Activated naive CD8-positive, alpha-beta T cell treated with anti-CD3 and anti-CD28 coated beads for 36 hours (primary cell): ENCODE data around the gene CEBPZ. TPM values are rescaled to one million over a fixed set of nuclear protein-coding genes. Genes with fewer than 3 reads are reported as not detected.

Source experiments
- DNase-seq: peaks from one replicate; pipeline ENCODE4 v3.0.0; 2021
- H3K27ac Mint-ChIP-seq: one replicate; pipeline ENCODE4 v1.8.0; 2022; ENCODE audit warnings: mild to moderate bottlenecking, moderate library complexity, mixed read lengths
- H3K27me3 Mint-ChIP-seq: one replicate; pipeline ENCODE4 v1.8.0; 2022; ENCODE audit warnings: mild to moderate bottlenecking, mixed read lengths
- H3K36me3 Mint-ChIP-seq: one replicate; pipeline ENCODE4 v1.8.0; 2021; ENCODE audit warnings: mild to moderate bottlenecking, mixed read lengths
- H3K4me1 Mint-ChIP-seq: one replicate; pipeline ENCODE4 v1.8.0; 2021; ENCODE audit warnings: mixed read lengths
- H3K4me3 Mint-ChIP-seq: one replicate; pipeline ENCODE4 v1.8.0; 2022; ENCODE audit warnings: mild to moderate bottlenecking, moderate library complexity, mixed read lengths
- H3K9me3 Mint-ChIP-seq: one replicate; pipeline ENCODE4 v1.8.0; 2022; ENCODE audit warnings: mixed read lengths
- total RNA-seq, 2 experiments: library from RNA; stranded (reverse); gene quantifications; one replicate each; pipeline ENCODE4 v1.2.3, GENCODE V29; 2021

Gene CEBPZ
- total RNA-seq, 2 experiments from 2014 or later = 102 to 119 TPM

DNA sequence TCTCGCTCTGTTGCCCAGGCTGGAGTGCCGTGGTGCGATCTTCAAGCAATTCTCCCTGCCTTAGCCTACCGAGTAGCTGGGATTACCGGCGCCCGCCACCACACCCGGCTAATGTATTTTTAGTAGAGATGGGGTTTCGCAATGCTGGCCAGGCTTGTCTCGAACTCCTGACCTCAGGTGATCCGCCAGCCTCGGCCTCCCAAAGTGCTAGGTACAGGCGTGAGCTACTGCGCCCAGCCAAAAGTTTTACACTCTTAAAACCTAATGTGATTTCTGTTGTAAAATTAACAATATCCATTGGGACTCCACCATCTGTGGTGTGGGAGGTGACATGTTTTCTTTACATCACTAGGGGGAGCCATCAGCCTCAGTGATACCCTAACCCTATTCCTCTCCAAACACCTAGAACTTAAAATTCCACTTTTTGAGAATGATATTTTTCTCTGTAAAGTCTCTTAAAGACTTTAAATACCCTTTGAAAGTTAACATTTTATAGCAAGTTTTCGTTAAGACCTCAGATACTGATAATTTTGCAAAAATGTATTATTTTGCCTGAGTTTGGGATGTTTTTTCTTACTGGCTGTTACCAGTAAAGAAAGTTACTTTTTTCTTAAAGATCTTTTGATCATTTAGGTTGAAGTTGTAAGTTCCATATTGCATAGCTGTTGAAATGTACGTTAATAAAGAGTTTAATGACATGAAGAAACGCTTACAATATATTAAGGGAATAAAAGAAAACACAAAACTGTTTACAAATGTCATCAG is 63.0 kb downstream of the CEBPZ start:
- H3K4me3 Mint-ChIP-seq = no peak overlapping the region
- no peak overlapping the region for H3K27ac Mint-ChIP-seq
- H3K4me1 Mint-ChIP-seq = no peaks in the 10 kb centered on the region
- DNase-seq = peak; percentile 22
- peaks cover 9% of the 10 kb centered on the region for H3K36me3 Mint-ChIP-seq
- peaks cover 16% of the 10 kb centered on the region for H3K9me3 Mint-ChIP-seq
- H3K27me3 Mint-ChIP-seq = no peaks in the 10 kb centered on the region

DNA sequence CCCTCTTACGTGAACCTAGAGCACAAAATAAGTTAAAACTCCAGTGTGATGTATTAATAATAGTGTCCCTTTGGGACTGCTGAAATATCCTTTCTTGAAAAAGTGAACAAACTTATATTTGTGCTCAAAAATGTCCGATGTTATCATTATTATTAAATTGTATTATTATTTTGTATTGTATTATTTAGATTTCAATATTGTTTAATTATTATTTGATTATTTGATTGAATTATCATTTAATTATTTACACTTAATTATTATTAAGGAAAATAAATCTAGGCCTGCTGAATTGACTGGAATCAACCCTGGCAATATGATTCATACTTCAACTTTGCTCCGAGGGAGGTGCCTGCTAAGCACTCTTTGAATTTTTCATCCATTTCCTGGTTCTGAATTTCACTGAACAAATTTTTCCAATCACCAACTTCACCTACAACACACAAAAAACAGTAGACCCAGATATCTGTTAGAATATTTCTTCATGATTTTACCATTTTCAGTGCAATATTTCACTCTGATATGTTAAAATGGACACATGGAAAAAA is 63.7 kb downstream of the CEBPZ start:
- H3K27me3 Mint-ChIP-seq = no peaks in the 10 kb centered on the region
- H3K9me3 Mint-ChIP-seq = peaks cover 16% of the 10 kb centered on the region
- H3K4me1 Mint-ChIP-seq = no peaks in the 10 kb centered on the region
- H3K27ac Mint-ChIP-seq = no peak overlapping the region
- H3K36me3 Mint-ChIP-seq = peaks cover 9% of the 10 kb centered on the region
- no peak overlapping the region for H3K4me3 Mint-ChIP-seq
- no peak for DNase-seq

DNA sequence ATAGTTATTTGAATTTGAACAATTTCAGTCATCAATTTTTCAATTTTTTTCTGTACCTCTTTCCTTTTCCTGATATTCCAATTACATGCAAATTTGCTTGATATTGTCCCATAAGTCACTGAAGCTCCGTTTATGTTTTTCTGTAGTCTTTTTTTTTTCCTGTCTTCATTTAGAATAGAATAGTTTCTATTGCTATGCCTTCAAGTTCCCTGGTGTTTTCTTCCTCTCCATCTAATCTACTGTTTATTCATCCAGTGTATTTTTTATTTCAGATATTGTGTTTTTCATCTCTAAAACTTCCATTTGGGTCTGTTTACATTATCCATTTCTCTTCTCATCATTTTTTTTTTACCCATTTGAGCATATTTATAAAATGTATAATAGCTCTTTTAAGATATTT is 66.6 kb downstream of the CEBPZ start:
- Mint-ChIP-seq H3K27ac (no peak overlapping the region), H3K4me1 (no peaks in the 10 kb centered on the region), H3K4me3 (no peak overlapping the region), H3K27me3 (no peaks in the 10 kb centered on the region), H3K9me3 (peaks cover 16% of the 10 kb centered on the region), H3K36me3 (peaks cover 9% of the 10 kb centered on the region)
- DNase-seq = no peak

DNA sequence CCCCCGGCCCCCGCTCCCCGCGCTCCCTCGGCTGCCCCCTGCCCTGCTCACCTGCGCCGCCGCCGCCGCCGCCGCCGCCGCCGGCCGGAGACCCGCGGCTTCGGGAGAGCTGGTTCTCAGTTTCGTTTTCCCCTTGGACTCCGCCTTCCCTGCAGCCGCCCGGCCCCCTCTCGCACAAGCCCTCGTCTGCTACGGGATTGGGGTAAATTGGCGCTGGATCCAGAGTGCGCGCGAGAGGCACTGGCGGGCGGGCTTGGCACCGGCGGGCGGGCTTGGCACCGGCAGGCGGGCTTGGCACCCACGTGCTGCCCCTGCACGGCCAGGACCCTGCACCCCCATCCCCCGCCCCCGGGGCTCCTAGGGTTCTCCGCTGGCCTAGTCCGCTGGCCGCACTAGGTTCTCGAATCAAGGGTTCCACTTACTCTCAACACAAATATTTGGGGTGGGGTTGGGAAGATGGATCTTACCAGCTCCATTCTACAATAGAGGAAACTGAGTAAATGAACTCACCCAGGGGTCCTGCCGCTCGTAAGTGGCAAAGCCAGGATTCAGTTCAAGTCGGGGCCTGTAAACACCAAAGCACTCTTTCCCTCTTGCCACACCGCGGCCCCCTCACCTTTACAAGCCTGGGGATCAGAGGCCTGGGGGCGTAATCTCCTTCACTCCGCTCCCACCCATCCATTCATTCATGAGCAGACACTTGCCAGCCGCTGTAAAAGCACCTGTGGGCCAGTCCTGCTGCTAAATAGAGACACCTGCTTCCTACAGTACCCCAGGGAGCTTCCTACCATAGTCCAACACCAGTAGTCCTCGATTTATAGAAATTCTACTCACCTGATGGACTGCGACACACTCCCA is 74.3 kb downstream of the CEBPZ start, which contains the start of gene EIF2AK2:
Gene EIF2AK2 (minus strand): TSS at position 124 of the 858 bp plus-strand sequence. CDS start 9,174 bp downstream, outside the sequence.
- Mint-ChIP-seq H3K27ac (peak within 1 kb of the TSS; percentile 95), H3K27me3 (no peaks in the 10 kb centered on the region), H3K4me1 (peaks cover 38% of the 10 kb centered on the region), H3K36me3 (peaks cover 37% of the 10 kb centered on the region), H3K4me3 (peak within 1 kb of the TSS; percentile 93), H3K9me3 (peaks cover 8% of the 10 kb centered on the region)
- DNase-seq = peak; percentile 89

DNA sequence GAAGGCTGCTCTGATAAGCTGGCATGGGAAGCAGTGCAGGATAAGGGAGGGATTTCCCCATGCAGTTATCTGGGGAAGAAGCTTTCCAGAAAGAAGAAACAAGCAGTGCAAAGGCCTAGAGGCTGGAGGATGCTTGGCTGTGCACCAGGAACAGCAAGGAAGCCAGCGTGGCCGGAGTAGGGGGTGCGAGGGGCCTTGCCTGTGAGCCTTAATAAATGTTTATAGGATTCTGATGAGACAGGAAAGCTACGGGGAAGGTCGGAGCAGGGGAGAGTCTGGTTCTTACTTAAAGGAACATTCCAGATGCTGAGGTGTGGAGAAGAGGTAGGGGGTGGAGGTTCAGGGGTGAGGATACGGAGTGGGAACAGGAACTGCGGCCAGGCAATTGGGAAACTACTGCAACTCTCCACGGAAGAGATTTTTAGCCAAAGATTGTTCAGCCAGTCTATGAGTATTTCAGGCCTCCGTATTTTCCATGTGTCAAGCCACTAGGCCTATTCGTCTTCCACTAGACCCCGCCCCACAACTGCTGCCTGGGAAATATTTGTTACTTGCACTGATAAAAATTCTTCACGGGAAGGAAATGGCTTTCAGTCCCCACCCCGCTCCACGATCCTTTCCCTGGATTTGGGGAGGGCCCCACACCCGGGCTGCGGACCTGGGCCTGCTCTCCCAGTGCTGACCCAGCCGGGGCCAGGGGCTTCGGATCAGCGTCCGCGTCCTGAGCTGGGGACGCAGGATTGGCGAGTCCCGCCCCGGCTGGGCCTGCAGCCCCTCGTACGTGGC is 75.1 kb downstream of the CEBPZ start:
- H3K4me1 Mint-ChIP-seq = peaks cover 44% of the 10 kb centered on the region
- no peak for DNase-seq

DNA sequence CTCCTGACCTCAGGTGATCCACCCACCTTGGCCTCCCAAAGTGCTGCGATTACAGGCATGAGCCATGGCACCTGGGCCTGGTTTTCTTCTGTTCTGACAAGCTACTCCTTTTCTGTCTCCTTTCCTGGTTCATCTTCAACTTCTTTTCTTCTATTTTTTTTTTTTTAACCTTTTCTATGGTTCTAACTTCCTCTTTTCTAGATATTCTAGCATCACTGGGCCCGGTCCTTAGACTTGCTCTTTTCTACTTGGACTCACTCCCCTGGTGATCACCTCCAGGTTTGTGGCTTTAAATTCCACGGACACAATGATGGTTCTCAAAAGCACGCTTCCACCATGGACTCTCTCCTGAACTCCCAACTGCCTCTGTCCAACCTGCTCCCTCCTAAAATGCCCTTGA is 76.6 kb downstream of the CEBPZ start:
- no peak overlapping the region for H3K4me3 Mint-ChIP-seq
- peak overlapping the region; percentile 0 for H3K27ac Mint-ChIP-seq
- H3K36me3 Mint-ChIP-seq = peaks cover 42% of the 10 kb centered on the region

More for the DNA sequence above, 75.1 kb downstream of the CEBPZ start:
- H3K27me3 Mint-ChIP-seq = no peaks in the 10 kb centered on the region
- H3K9me3 Mint-ChIP-seq = peaks cover 8% of the 10 kb centered on the region
- H3K36me3 Mint-ChIP-seq = peaks cover 42% of the 10 kb centered on the region
- peak overlapping the region; percentile 90 for H3K27ac Mint-ChIP-seq
- H3K4me3 Mint-ChIP-seq = peak overlapping the region; percentile 93

DNA sequence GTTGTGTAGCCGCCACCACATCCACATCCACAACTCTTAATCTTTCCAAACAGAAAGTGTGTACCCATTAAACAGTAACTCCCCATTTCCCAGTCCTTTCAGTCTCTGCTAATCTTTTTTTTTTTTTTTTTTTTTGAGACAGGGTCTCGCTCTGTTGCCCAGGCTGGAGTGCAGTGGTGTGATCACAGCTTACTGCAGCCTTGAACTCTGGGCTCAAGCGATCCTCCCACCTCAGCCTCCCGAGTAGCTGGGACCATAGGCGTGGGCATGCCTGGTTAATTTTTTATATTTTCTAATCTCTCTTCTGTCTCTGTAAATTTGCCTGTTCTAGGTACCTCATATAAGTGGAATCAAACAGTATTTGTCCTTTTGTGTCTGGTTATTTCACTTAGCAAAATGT is 78.2 kb downstream of the CEBPZ start:
- Mint-ChIP-seq H3K4me3 (no peak overlapping the region), H3K27me3 (no peaks in the 10 kb centered on the region), H3K4me1 (peaks cover 53% of the 10 kb centered on the region), H3K9me3 (peaks cover 8% of the 10 kb centered on the region), H3K27ac (no peak overlapping the region), H3K36me3 (peaks cover 48% of the 10 kb centered on the region)
- no peak for DNase-seq

More for the DNA sequence above, 76.6 kb downstream of the CEBPZ start:
- Mint-ChIP-seq H3K9me3 (peaks cover 8% of the 10 kb centered on the region), H3K27me3 (no peaks in the 10 kb centered on the region), H3K4me1 (peaks cover 54% of the 10 kb centered on the region)
- DNase-seq = no peak

Other genes with a start within 250 kb of the CEBPZ start
- 10 to 100 TPM; 14.5 to 14.6 TPM for gene HEATR5B, start 147.2 kb downstream of the CEBPZ start, total RNA-seq
- gene GPATCH11, start 147.1 kb downstream of the CEBPZ start, total RNA-seq = 10 to 100 TPM; 12.5 to 14.6 TPM
- gene EIF2AK2, start 74.6 kb downstream of the CEBPZ start, total RNA-seq = 10 to 100 TPM; 68.7 to 74.8 TPM
- not detected for gene SULT6B1, start 42.9 kb downstream of the CEBPZ start, total RNA-seq
- 10 to 100 TPM; 37.3 to 38.8 TPM for gene CEBPZOS, start 35.1 kb downstream of the CEBPZ start, total RNA-seq
- 10 to 100 TPM; 20.9 to 21.3 TPM for gene NDUFAF7, start 62 bp upstream of the CEBPZ start, total RNA-seq
- 10 to 100 TPM; 41.7 to 42.1 TPM for gene PRKD3, start 93.2 kb upstream of the CEBPZ start, total RNA-seq
- 1 to 10 TPM; 2.5 to 3.0 TPM for gene QPCT, start 113.0 kb upstream of the CEBPZ start, total RNA-seq